Measurements from ENCODE around the gene EML4.

The EML4 gene

DNA sequence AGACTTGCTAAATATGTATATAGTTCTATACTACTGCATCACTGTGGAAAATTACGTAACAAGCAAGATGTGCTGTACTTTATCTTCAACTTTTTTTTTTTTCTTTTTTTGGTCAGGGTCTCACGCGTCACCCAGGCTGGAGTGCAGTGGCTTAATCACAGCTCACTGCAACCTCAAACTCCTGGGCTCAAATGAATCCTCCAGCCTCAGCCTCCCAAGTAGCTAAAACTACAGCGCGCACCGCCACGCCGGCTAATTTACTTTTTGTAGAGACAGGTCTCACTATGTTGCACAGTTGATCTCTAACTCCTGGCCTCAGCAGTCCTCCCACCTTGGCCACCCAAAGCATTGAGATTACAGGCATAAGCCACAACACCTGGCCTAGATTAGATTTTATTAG is 123.9 kb downstream of the EML4 start:
- no peak for FAIRE-seq
- no peak for DNase-seq (ENCODE audit: insufficient read length, low spot score)
- TF ChIP-seq, protein P1, sequence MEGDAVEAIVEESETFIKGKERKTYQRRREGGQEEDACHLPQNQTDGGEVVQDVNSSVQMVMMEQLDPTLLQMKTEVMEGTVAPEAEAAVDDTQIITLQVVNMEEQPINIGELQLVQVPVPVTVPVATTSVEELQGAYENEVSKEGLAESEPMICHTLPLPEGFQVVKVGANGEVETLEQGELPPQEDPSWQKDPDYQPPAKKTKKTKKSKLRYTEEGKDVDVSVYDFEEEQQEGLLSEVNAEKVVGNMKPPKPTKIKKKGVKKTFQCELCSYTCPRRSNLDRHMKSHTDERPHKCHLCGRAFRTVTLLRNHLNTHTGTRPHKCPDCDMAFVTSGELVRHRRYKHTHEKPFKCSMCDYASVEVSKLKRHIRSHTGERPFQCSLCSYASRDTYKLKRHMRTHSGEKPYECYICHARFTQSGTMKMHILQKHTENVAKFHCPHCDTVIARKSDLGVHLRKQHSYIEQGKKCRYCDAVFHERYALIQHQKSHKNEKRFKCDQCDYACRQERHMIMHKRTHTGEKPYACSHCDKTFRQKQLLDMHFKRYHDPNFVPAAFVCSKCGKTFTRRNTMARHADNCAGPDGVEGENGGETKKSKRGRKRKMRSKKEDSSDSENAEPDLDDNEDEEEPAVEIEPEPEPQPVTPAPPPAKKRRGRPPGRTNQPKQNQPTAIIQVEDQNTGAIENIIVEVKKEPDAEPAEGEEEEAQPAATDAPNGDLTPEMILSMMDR (IDR thresholded peaks at IDR 0.05; ENCODE audit: insufficient read depth, missing control alignments) = no peak

GRCh38 chr2:42296226-42296625 is 127.1 kb downstream of the EML4 start:
- no peak for DNase-seq (ENCODE audit: insufficient read length, low spot score)
- TF ChIP-seq, protein P1 (IDR thresholded peaks at IDR 0.05; ENCODE audit: insufficient read depth, missing control alignments) = no peak
- FAIRE-seq = no peak

DNA sequence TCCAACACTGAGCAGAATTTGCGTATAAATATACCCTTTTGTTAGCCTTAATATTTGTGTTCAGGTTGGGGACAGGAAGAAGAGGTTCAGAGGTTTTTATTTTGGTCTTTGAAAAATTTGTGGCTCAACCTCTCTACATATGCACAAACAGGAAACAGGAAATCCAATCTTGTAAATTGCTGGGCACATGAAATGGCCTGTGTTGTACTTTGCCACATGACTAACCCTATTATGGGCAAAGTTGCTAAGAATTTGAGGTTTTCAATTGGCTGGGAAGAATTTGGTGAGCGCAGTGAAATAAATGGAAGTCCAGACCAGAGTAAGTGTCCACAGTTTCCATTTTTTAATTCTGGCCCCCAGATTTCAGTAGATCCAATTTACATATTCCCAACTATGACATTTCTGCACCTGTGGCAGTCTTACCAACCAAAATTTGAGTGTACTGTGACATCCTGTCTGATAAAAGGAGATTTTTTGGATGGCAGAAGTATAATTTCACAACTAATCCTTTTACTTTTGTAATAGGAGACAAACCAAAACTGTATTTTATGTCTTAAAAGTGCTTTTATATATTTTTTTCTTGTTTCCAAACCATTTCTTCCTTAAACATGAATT is 128.3 kb downstream of the EML4 start:
- FAIRE-seq (no peak), DNase-seq (ENCODE audit: insufficient read length, low spot score) (no peak)
- TF ChIP-seq, protein P1 (IDR thresholded peaks at IDR 0.05; ENCODE audit: insufficient read depth, missing control alignments) = no peak

- DNase-seq (ENCODE audit: insufficient read length, low spot score) (no peak), FAIRE-seq (no peak)
- TF ChIP-seq, protein P1 (IDR thresholded peaks at IDR 0.05; ENCODE audit: insufficient read depth, missing control alignments) = no peak
These were observed 129.0 kb downstream of the EML4 start for GRCh38 chr2:42298132-42298531.

- TF ChIP-seq, protein P1 (IDR thresholded peaks at IDR 0.05; ENCODE audit: insufficient read depth, missing control alignments) = no peak
- FAIRE-seq (no peak), DNase-seq (ENCODE audit: insufficient read length, low spot score) (no peak)
These were observed 130.0 kb downstream of the EML4 start for GRCh38 chr2:42298996-42299754.

GRCh38 chr2:42300527-42300926 is 131.4 kb downstream of the EML4 start:
- FAIRE-seq (no peak), DNase-seq (ENCODE audit: insufficient read length, low spot score) (no peak)
- TF ChIP-seq, protein P1 (IDR thresholded peaks at IDR 0.05; ENCODE audit: insufficient read depth, missing control alignments) = no peak

DNA sequence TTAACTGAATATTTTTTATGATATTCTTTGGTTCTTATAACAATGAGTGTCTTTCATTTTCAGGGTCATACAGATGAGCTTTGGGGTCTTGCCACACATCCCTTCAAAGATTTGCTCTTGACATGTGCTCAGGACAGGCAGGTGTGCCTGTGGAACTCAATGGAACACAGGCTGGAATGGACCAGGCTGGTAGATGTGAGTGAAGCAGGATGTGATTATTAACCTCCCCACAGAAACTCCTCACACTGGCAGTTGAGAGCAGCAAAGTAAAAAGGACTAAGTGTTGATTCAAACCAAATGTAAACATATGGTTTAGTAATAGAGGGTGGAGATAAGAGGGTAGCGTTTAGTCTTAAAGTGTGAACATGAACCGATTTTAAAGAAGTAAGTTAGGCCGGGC is 134.1 kb downstream of the EML4 start:
- FAIRE-seq (no peak), DNase-seq (ENCODE audit: insufficient read length, low spot score) (no peak)
- TF ChIP-seq, protein P1 (IDR thresholded peaks at IDR 0.05; ENCODE audit: insufficient read depth, missing control alignments) = no peak
